ENCODE measurements around the gene BSG.

DNA sequence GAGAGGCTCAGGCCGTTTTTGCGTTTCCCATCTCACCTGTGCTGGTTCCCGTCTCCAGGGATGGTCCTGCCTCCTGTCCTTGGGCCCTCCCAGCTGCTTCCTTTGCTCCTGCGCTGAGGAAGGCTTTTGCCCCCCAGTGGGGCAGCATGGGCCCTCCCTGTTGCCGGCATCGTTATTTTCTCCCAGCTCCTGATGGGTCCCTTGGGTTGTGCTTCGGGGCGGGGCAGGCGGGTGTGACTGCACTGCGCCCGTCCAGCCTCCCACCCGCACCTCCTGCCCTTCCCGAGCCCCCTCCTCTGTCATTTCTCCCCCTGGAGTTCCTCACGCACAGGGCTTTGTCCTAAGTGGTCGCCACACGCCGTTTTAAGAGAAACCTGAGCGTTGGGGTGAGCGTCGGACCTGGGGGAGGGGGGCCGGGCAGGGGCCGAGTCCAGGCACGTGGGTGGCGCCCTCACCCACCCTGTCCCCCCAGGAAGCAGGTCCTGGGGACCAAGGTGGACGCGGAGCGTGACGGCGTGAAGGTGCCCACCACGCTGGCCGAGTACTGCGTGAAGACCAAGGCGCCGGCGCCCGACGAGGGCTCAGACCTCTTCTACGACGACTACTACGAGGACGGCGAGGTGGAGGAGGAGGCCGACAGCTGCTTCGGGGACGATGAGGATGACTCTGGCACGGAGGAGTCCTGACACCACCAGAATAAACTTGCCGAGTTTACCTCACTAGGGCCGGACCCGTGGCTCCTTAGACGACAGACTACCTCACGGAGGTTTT, 31.3 kb upstream of the BSG start:
- TF ChIP-seq, protein P1, sequence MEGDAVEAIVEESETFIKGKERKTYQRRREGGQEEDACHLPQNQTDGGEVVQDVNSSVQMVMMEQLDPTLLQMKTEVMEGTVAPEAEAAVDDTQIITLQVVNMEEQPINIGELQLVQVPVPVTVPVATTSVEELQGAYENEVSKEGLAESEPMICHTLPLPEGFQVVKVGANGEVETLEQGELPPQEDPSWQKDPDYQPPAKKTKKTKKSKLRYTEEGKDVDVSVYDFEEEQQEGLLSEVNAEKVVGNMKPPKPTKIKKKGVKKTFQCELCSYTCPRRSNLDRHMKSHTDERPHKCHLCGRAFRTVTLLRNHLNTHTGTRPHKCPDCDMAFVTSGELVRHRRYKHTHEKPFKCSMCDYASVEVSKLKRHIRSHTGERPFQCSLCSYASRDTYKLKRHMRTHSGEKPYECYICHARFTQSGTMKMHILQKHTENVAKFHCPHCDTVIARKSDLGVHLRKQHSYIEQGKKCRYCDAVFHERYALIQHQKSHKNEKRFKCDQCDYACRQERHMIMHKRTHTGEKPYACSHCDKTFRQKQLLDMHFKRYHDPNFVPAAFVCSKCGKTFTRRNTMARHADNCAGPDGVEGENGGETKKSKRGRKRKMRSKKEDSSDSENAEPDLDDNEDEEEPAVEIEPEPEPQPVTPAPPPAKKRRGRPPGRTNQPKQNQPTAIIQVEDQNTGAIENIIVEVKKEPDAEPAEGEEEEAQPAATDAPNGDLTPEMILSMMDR (IDR thresholded peaks at IDR 0.05): no peak
- TF ChIP-seq POLR2A (IDR thresholded peaks at IDR 0.05): no peak
